NCI-H524 (cell line): Measurements from ENCODE around the gene RAD51B.

ENCODE experiments used
- DNase-seq, 2 experiments: peaks; one replicate each; lab custom pipeline; 2025; lab: John Stamatoyannopoulos, UW

The RAD51B gene

GRCh38 chr14:68619790-68620574, 800.4 kb downstream of the RAD51B start:
- DNase-seq, result no peak

DNA sequence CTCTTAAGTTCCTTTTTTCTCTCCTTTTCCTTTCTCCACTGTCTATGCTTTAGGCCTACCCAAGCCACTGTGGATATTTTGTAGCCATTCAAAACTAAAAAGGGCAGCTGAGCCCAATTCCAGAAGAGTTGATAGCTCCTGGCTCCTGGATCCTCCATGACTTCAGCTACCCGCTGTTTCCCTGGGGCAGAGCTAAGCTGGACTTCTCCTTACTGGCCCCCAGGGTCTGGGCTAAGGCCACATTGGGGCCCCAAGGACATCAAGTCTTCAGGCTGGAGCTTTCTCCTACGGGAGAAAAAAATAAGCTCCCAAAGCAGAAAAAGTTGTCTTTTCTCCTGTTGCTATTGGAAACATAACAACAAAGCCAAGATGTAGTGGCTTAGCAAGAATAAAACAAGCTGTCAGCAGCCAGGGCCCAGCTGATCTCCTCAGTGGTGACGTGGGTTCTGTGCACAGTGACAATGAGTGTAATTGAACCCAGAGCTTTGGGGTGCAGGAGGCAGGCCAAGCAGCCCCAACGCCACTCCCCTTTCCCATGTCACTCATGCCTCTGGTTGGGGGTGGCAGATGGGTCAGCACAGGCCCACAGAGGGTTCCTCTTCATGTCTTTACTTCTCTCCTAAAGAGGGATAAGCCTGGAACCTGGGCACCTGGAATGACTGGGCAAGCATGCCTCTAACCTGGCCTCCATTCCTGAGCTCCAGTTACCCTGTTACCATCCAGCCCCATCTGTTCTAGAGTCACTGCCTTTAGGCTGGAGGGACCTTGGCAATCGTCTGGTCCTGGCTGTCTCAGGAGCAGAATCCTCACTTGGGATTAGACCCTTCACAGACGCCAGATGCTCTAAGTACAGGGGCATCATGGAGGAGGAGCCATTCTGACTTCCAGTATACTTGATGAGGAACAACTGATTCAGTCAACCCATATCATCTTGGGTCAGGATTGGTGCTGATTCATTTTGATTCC, 802.1 kb downstream of the RAD51B start:
- DNase-seq, result peak; percentile 94 to 99

DNA sequence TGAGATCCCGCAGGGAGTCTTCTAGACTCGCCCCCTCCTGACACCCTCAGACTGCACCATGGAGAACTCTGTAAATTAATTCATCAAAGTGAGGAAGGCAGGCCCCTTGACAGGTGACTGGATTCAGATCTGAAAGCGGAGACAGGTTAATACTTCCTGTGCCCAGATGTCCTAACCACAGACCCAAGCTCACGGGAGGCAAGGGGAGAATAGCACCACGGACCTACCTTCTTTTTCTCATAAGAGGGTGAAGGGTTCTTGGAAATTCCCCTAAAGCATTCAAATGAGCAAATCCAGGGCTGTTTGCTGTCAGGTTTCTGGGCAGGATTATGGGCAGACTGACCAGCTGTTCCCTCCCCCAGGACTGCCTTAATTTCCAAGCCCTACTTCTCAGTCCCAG, 803.3 kb downstream of the RAD51B start:
- DNase-seq, result peak; percentile 83 to 86

- DNase-seq, result peak; percentile 97 to 100
Measured at GRCh38 chr14:68623307-68623706, 803.7 kb downstream of the RAD51B start.

DNA sequence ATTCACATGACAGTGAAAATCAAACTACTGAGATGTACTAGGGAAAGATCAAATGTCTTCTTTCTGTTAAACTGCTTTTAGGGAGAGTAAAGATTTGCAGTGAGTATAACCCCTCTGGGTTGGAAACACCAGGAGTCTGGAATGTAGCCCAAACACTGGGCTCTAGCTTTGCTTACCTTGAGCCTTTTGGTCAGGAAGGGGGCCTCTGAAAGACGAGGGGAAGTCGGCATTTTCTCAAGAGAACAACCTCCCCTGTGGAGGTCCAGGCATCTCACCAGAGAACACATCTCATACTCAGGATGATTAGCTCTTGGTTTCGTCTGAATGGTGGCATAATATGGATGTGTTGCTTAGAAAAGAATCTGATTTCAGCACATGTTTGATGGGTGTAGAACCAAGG, 804.2 kb downstream of the RAD51B start:
- DNase-seq, result no peak

GRCh38 chr14:68624541-68625220, 805.1 kb downstream of the RAD51B start:
- DNase-seq, result no peak

DNA sequence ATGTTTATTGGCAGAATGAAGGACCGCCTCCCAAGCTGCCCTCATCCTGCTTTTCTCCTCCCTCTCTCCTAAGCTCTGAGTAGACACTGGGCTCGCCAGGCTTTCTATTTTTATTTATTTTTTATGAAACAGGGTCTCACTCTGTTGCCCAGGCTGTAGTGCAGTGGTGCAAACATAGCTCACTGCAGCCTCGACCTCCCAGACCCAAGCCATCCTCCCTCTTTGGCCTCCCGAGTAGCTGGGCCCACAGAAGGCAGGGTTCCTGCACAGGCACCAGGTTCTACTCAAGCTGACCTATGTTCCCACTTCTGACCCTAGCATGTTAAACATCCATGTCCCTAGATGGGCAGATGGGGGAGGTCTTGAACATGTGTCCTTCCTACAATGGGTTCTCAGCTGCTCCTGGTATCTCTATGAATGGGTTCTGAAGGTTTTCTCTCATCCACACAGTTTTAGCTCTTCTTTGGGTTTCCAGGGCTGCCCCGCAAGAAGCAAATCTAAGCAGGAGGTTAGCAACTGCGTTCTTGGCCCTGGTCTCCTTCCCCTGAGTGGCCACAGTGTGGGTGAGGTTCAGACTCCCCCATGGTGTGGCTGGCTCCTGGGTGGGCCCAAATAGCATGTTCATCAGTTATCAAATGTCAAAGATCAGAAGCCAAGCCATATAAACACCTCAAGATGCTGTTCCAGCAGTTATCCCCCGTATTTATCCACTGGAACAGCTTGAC, 805.9 kb downstream of the RAD51B start:
- DNase-seq, result no peak

GRCh38 chr14:68626386-68626785, 806.8 kb downstream of the RAD51B start:
- no peak for DNase-seq

- no peak for DNase-seq
Measured at GRCh38 chr14:68627050-68627867, 807.7 kb downstream of the RAD51B start.

DNA sequence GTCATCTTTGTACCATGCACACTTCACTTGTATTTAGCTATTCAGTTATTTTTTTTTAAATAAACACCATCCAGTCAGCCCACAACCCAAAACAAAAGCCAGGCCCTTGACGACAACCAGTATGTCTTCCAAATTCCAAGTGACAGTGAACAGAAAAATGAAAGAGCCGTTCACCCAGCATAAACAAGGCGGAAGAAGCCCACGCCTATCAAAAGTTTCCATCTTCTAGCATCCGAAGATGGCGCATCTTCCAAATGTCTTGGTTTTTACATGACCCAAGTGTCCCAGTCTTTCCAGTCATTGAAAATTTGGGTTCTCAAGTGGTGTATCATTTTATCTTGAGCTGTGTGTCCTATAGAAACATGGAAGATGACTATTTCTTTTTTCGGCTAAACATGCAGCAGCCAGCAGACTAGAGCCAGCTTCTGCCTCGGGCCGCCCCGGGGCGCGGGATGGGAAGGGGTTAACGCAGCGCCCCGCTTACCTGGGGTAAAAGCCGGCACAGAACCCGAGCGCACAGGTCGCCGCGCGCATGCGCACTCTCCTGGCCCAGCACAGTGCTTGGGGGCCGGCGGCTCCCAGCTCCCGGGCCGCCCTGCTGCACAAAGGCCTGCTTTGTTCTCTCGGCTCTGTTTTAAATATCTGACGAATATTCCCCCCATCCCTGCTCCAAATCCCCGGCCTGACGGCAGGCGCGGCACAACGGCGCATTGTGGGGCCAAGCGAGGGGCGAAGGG, 808.5 kb downstream of the RAD51B start:
- no peak for DNase-seq

DNA sequence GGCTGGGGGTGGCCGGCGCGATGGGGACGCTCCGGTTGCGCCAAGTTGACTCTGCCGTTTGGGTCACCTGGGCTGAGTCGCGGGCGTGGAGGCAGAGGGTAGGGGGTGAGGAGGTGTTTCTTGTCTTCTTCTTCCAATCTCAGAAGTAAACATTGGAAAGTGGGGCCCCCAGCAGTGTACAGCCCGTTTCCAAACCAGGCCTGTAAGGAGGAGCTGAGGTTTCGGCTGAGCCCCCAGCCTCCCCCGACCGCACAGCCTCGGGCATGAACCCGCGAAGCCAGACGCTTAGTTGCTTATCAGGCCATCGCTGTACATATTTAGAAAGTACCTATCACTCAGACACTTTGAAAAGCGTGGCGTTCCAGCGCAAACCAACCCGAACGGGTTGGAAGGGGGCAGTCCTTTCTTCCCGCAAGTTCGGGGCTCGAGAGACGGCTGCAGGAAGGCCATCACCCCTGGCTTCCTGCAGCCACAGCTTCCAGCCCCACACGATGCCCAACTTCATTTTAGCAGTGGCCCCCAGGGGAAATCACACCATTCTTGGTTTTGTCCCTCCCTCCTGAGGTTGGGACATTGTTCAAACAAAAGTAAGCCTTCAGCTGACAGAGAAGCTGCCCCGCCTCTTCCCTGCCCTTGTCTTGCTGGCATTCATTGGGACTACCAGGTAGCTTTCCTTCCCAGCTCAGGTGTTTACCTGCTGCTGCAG, 809.2 kb downstream of the RAD51B start:
- no peak for DNase-seq

- no peak for DNase-seq
Measured at GRCh38 chr14:68630081-68630571, 810.5 kb downstream of the RAD51B start.

DNA sequence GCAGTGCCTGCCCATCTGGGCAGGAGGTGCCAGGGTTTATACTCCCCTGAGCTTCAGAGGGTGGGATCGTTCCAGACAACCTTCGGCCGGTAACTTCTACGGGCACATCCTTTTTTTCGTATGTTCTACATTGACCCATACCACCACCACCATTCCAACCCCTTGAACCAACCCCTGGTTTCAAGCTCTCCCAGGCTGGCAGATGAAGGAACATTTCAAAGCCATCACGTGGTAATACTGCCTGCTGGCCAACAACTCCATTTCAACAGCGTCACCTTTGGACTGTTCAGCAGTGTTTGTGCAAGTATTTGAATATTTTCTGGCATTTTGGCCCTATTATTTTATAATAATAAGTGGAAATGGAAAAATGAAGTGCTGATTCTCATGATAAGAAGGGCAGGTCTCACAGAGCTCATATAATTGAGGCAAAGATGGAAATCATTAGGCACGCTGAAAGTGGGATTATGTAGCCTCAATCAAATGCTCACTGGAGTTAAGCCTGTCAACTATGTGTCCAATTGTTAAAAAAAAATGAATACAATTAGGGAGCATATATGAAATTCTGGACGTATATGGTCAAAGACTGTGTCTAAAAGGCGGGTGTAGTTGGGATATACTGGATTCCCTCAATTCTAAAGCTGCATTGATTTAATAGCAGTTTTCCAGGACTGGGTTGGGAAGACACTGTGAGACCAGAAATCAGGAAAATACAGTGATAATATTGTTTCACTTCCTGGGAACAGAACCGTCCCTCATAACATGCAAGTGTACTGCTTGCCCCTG, 811.2 kb downstream of the RAD51B start:
- no peak for DNase-seq

DNA sequence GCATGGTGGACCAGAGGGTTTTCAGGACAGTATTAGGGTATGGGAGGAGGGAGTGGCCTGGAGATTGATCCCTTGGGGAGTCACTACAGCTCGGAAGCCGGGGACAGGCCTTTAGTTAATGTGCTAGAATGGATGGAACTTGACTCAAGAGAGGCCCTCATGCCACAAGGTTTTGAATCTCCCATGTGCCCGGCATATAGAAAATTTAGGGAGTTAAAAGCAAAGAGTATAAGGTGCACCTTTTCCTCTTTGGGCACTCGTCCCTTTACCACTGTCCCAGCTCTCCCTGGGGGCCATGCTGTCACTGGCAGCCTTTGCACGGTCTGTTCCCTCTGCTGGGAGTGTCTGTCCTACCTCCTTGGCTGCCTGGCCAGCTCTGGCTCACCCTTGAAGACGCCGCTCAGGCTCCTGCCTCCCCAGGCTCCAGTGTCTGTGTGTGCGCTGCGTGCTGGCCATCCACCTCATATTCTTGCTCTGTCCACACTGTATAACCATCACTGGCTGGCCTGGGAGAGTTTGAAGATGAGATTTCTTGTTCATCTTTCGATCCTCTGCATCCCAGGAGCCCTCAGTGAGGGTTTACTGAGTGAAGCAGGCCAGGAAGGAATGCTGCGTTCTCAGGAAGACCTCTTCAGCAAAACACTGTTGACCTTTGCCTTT, 811.9 kb downstream of the RAD51B start:
- DNase-seq, result no peak

- no peak for DNase-seq
Measured at GRCh38 chr14:68632054-68632895, 812.7 kb downstream of the RAD51B start.

GRCh38 chr14:68633131-68633991, 813.8 kb downstream of the RAD51B start:
- DNase-seq, result peak; percentile 54 to 84
